Adrenal gland (tissue), 12 donors: ENCODE data around the gene NCKAP5L. TPM values are rescaled to one million over a fixed set of nuclear protein-coding genes. Genes with fewer than 3 reads are reported as not detected.

ENCODE experiments used
- DNase-seq, 7 donors: peaks; one replicate each; pipeline ENCODE4 v3.0.0-alpha.2; 2019 to 2020
- H3K27ac ChIP-seq, 5 donors: fragments of 200-600 bp; sonication (generic) in 4 of 5; 1 replicate in 3 of 5; 2 replicates in 2 of 5; pipeline versions ENCODE4 v1.5.1 to v1.8.0; 2016 to 2020; ENCODE audit warnings: mild to moderate bottlenecking in 1 of 5
- H3K27me3 ChIP-seq: fragments of 200-600 bp; 2 replicates; pipeline ENCODE4 v1.8.0; 2021
- H3K36me3 ChIP-seq, 2 donors: fragments of 200-600 bp; replicated peaks in 1 of 2; 1 replicate in 1 of 2; 2 replicates in 1 of 2; pipeline versions ENCODE4 v1.5.1 to v1.8.0; 2018 to 2022
- H3K4me1 ChIP-seq, 2 donors: fragments of 200-600 bp; replicated peaks in 1 of 2; 1 replicate in 1 of 2; 2 replicates in 1 of 2; pipeline versions ENCODE4 v1.5.1 to v1.8.0; 2018 to 2021
- H3K4me3 ChIP-seq, 4 donors: fragments of 200-600 bp; sonication (generic) in 3 of 4; one replicate each; pipeline ENCODE4 v1.5.1; 2016 to 2018
- H3K9me3 ChIP-seq, 3 donors: fragments of 200-600 bp; sonication (generic) in 1 of 3; replicated peaks in 1 of 3; 1 replicate in 2 of 3; 2 replicates in 1 of 3; pipeline versions ENCODE4 v1.5.1 to v1.8.0; 2016 to 2021
- CTCF ChIP-seq, 6 experiments: fragments of 450-650 bp in 4 of 6; fragments of 200-600 bp in 2 of 6; sonication (generic) in 1 of 6; IDR thresholded peaks; 1 replicate in 5 of 6; 2 replicates in 1 of 6; pipeline versions ENCODE4 v1.5.1 to v1.8.0; 2016 to 2021; ENCODE audit warnings: antibody characterized with exemption in 6 of 6, mild to moderate bottlenecking in 2 of 6, moderate library complexity in 1 of 6
- POLR2A ChIP-seq, 2 donors: fragments of 450-650 bp; IDR thresholded peaks; one replicate each; pipeline ENCODE4 v1.6.1; 2017; ENCODE audit warnings: antibody characterized with exemption in 2 of 2, mild to moderate bottlenecking in 2 of 2, moderate library complexity in 1 of 2
- WGBS, 4 donors: extraction: QIAGEN DNeasy Blood & Tissue Kit in 2 of 4; methylation state at CpG; one replicate each; pipeline versions ENCODE4 v1.1.5 to v1.1.7; 2013 to 2017; 5-methylcytosine and 5-hydroxymethylcytosine counted together
- intact Hi-C, 2 donors: fragments of 100-400 bp; cut with DNase I; formaldehyde crosslinking; loops; one replicate each; pipeline versions ENCODE4 v1.14.1 to v1.15.0; 2022 to 2023
- polyA plus RNA-seq, 3 donors: library from polyadenylated mRNA; stranded (reverse); fragments of 200-250 nt in 2 of 3; fragments of 350-450 nt in 1 of 3; fragmentation: Illumina TruSeq in 1 of 3; extraction: RNeasy Lipid Tissue Mini Kit (QIAGEN cat#74804) in 1 of 3; gene quantifications; one replicate each; pipeline ENCODE4 v1.2.3, GENCODE V29; 2013 to 2014
- total RNA-seq, 9 donors: library from RNA; depleted of rRNA in 4 of 9; stranded (reverse); fragments of >200 nt in 4 of 9; fragments of 120-200 nt in 1 of 9; fragmentation: NEBNext Ultra II Directional in 1 of 9; extraction: Animal tissue kit (Norgen Biotek cat#: 25700) in 1 of 9; gene quantifications; one replicate each; pipeline versions ENCODE4 v1.1.0 to v1.2.4, GENCODE V29; 2013 to 2023
- donor health status: healthy with polysubstance abuse.
- donor health status: Bipolar disorder and iron deficiency.
- donor health status: DM: yes; HTN: yes; CAD: no.
- donor health status: DM: no; HTN: no; CAD: no.
- donor health status: DM: no; HTN: no; CAD: no.
- donor health status: DM: yes; HTN: yes; CAD: no.

Gene NCKAP5L
- total and polyA plus RNA-seq, 12 donors = 5.5 to 143 (median 38.4) TPM

- intact Hi-C loops = loop anchor here in 1 of 2 donors (5.0 kb wide), 1 partner anchor 56 kb away; no protein-coding TSS in a partner anchor
- Histone ChIP-seq H3K27me3 (no peaks in the 10 kb centered on the region), H3K4me1 (peaks cover 4 to 6% of the 10 kb centered on the region in 2 donors), H3K4me3 (no peak overlapping the region), H3K36me3 (no peaks in the 10 kb centered on the region), H3K27ac (no peak overlapping the region), H3K9me3 (no peaks in the 10 kb centered on the region)
- no peak for TF ChIP-seq POLR2A (IDR thresholded peaks at IDR 0.05)
- no peak for TF ChIP-seq CTCF (IDR thresholded peaks at IDR 0.05)
- 72 to 82% (median 78%) methylated on average over 5 of the region's 5 CpGs for WGBS, 4 donors
- no peak for DNase-seq
These were observed 4.7 kb upstream of the NCKAP5L start for GRCh38 chr12:49832836-49833421.

GRCh38 chr12:49831717-49832116 lies 3.5 kb upstream of the NCKAP5L start:
- Histone ChIP-seq H3K4me3 (no peak overlapping the region), H3K27me3 (no peaks in the 10 kb centered on the region), H3K27ac (no peak overlapping the region), H3K36me3 (no peaks in the 10 kb centered on the region), H3K9me3 (no peaks in the 10 kb centered on the region), H3K4me1 (peaks cover 9 to 11% of the 10 kb centered on the region in 2 donors)
- intact Hi-C loops = loop anchor here in 1 of 2 donors (5.0 kb wide), 1 partner anchor 54 kb away; no protein-coding TSS in a partner anchor
- DNase-seq = no peak
- TF ChIP-seq POLR2A (IDR thresholded peaks at IDR 0.05) = no peak
- no peak for TF ChIP-seq CTCF (IDR thresholded peaks at IDR 0.05)
- WGBS, 4 donors = 83 to 94% (median 88%) methylated on average over 2 of the region's 2 CpGs

GRCh38 chr12:49827401-49828099 lies 663 bp downstream of the NCKAP5L start:
- no peaks in the 10 kb centered on the region for H3K9me3 ChIP-seq
- DNase-seq = peak; percentile 77 to 96 (median 94)

More at GRCh38 chr12:49827401-49828099, 663 bp downstream of the NCKAP5L start:
- Histone ChIP-seq H3K27ac (peak overlapping the region; percentile 75 to 98 (median 90)), H3K4me3 (peak overlapping the region; percentile 10 to 87 (median 50)), H3K36me3 (peaks cover 0 to under 1% of the 10 kb centered on the region in 2 donors), H3K27me3 (no peaks in the 10 kb centered on the region), H3K4me1 (peaks cover 44 to 51% of the 10 kb centered on the region in 2 donors)
- intact Hi-C loops = no loop called here
- WGBS, 4 donors = 0 to 2% (median 1%) methylated on average over 8 to 38 of the region's 38 CpGs
- TF ChIP-seq POLR2A (IDR thresholded peaks at IDR 0.05) (peak; percentile 59 to 95), CTCF (IDR thresholded peaks at IDR 0.05) (no peak)
